Neural cell (in vitro differentiated cells): ENCODE data around the gene PER1. TPM values are rescaled to one million over a fixed set of nuclear protein-coding genes. Genes with fewer than 3 reads are reported as not detected.

ENCODE experiments used
- H2AFZ ChIP-seq: fragments of 200-600, 300-800 bp; sonication (generic), shearing (Covaris generic); 2 replicates; pipeline ENCODE4 v1.6.0; 2014; ENCODE audit warnings: low read depth, mild to moderate bottlenecking, antibody characterized with exemption, low read length, moderate library complexity
- H3F3A ChIP-seq: fragments of 200-600 bp; shearing (Covaris generic); 2 replicates; pipeline ENCODE4 v1.6.1; 2016; ENCODE audit warnings: mild to moderate bottlenecking, moderate library complexity, mixed read lengths, antibody characterized with exemption, low read length; ENCODE audit not compliant: insufficient read depth, poor library complexity, severe bottlenecking
- H3K27ac ChIP-seq: fragments of 200-600, 300-800 bp; sonication (generic), shearing (Covaris generic); 2 replicates; pipeline ENCODE4 v1.5.1; 2014; ENCODE audit warnings: mild to moderate bottlenecking, low read length, moderate library complexity
- H3K27me3 ChIP-seq: fragments of 300-800, 200-600 bp; sonication (generic), shearing (Covaris generic); 2 replicates; pipeline ENCODE4 v1.6.0; 2014; ENCODE audit warnings: mild to moderate bottlenecking, low read depth, low read length, moderate library complexity; ENCODE audit not compliant: insufficient read depth
- H3K36me3 ChIP-seq: fragments of 300-800, 200-600 bp; sonication (generic), shearing (Covaris generic); 2 replicates; pipeline ENCODE4 v1.5.1; 2014; ENCODE audit warnings: mild to moderate bottlenecking, antibody characterized with exemption, low read length, moderate library complexity; ENCODE audit not compliant: insufficient read depth
- H3K4me2 ChIP-seq: fragments of 300-800, 200-600 bp; sonication (generic), shearing (Covaris generic); 2 replicates; pipeline ENCODE4 v1.6.0; 2014; ENCODE audit warnings: mild to moderate bottlenecking, low read length
- H3K4me3 ChIP-seq: fragments of 300-800, 200-600 bp; sonication (generic), shearing (Covaris generic); 2 replicates; pipeline ENCODE4 v1.5.1; 2014; ENCODE audit warnings: mild to moderate bottlenecking, low read length, moderate library complexity
- H3K79me2 ChIP-seq: fragments of 200-600 bp; shearing (Covaris generic); replicated peaks from 2 replicates; pipeline ENCODE4 v1.6.0; 2014; ENCODE audit warnings: mild to moderate bottlenecking, low read length, moderate library complexity; ENCODE audit not compliant: insufficient read depth
- H3K9ac ChIP-seq: fragments of 300-800, 200-600 bp; sonication (generic), shearing (Covaris generic); 2 replicates; pipeline ENCODE4 v1.6.1; 2016; ENCODE audit warnings: mild to moderate bottlenecking, low read length, mixed read lengths
- H3K9me2 ChIP-seq: fragments of 200-600 bp; shearing (Covaris generic); 2 replicates; pipeline ENCODE4 v1.6.1; 2016; ENCODE audit warnings: mild to moderate bottlenecking, low read length, mixed read lengths; ENCODE audit not compliant: insufficient read depth
- H3K9me3 ChIP-seq: fragments of 200-600, 300-800 bp; sonication (generic), shearing (Covaris generic); 2 replicates; pipeline ENCODE4 v1.6.1; 2016; ENCODE audit warnings: mild to moderate bottlenecking, mixed run types, low read length, moderate library complexity, mixed read lengths
- H4K20me1 ChIP-seq: fragments of 200-600 bp; shearing (Covaris generic); 2 replicates; pipeline ENCODE4 v1.6.1; 2016; ENCODE audit warnings: mild to moderate bottlenecking, mixed run types; ENCODE audit not compliant: insufficient read depth
- EP300 ChIP-seq: fragments of 450-650 bp; conservative IDR thresholded peaks from 2 replicates; pipeline ENCODE4 v1.6.1; 2014; ENCODE audit warnings: antibody characterized with exemption, mild to moderate bottlenecking, moderate library complexity; ENCODE audit not compliant: poor library complexity, severe bottlenecking
- EZH2 ChIP-seq: fragments of 200-600, 300-800 bp; shearing (Covaris generic), sonication (generic); IDR thresholded peaks from 2 replicates; pipeline ENCODE4 v1.6.1; 2014; ENCODE audit warnings: antibody characterized with exemption, low read length, borderline replicate concordance, mild to moderate bottlenecking; ENCODE audit not compliant: insufficient read depth, poor library complexity, severe bottlenecking
- MXI1 ChIP-seq: fragments of 450-650 bp; conservative IDR thresholded peaks from 2 replicates; pipeline ENCODE4 v1.6.1; 2014; ENCODE audit warnings: antibody characterized with exemption, mild to moderate bottlenecking; ENCODE audit not compliant: poor library complexity, severe bottlenecking
- POLR2AphosphoS5 ChIP-seq: IDR thresholded peaks from 2 replicates; pipeline ENCODE4 v1.6.1; 2012
- RAD21 ChIP-seq: fragments of 450-650 bp; conservative IDR thresholded peaks from 2 replicates; pipeline ENCODE4 v1.6.1; 2014; ENCODE audit warnings: antibody characterized with exemption, mild to moderate bottlenecking, moderate library complexity
- SMC3 ChIP-seq: fragments of 450-650 bp; conservative IDR thresholded peaks from 2 replicates; pipeline ENCODE4 v1.6.1; 2014; ENCODE audit warnings: antibody characterized with exemption, mild to moderate bottlenecking, moderate library complexity; ENCODE audit not compliant: poor library complexity
- TAF1 ChIP-seq: IDR thresholded peaks from 2 replicates; pipeline ENCODE4 v1.6.1; 2012; ENCODE audit warnings: low read depth
- polyA plus RNA-seq: library from polyadenylated mRNA; depleted of rRNA; stranded (reverse); fragments of >200 nt; gene quantifications from 2 replicates; pipeline ENCODE4 v1.2.3, GENCODE V29; 2014
- TF ChIP-seq, protein P1 (sequence below): IDR thresholded peaks from 2 replicates; pipeline ENCODE4 v1.6.1; 2012; ENCODE audit warnings: borderline replicate concordance

The PER1 gene
- polyA plus RNA-seq, 1 donor from 2014 or later: 1.9 TPM

- Histone ChIP-seq H3K9me2 (no peaks in the 10 kb centered on the region), H3F3A (no peaks in the 10 kb centered on the region), H3K4me2 (peak overlapping the region; percentile 90), H3K36me3 (no peaks in the 10 kb centered on the region), H3K27me3 (peaks cover 43% of the 10 kb centered on the region), H2AFZ (peak overlapping the region; percentile 69), H3K27ac (peak overlapping the region; percentile 70), H3K9ac (peak overlapping the region; percentile 80), H3K4me3 (peak overlapping the region; percentile 88), H3K9me3 (no peaks in the 10 kb centered on the region), H3K79me2 (no peaks in the 10 kb centered on the region), H4K20me1 (no peaks in the 10 kb centered on the region)
- TF ChIP-seq EP300 (no peak), RAD21 (no peak), MXI1 (no peak), EZH2 (no peak), POLR2AphosphoS5 (no peak), TAF1 (no peak)
- TF ChIP-seq, protein P1, sequence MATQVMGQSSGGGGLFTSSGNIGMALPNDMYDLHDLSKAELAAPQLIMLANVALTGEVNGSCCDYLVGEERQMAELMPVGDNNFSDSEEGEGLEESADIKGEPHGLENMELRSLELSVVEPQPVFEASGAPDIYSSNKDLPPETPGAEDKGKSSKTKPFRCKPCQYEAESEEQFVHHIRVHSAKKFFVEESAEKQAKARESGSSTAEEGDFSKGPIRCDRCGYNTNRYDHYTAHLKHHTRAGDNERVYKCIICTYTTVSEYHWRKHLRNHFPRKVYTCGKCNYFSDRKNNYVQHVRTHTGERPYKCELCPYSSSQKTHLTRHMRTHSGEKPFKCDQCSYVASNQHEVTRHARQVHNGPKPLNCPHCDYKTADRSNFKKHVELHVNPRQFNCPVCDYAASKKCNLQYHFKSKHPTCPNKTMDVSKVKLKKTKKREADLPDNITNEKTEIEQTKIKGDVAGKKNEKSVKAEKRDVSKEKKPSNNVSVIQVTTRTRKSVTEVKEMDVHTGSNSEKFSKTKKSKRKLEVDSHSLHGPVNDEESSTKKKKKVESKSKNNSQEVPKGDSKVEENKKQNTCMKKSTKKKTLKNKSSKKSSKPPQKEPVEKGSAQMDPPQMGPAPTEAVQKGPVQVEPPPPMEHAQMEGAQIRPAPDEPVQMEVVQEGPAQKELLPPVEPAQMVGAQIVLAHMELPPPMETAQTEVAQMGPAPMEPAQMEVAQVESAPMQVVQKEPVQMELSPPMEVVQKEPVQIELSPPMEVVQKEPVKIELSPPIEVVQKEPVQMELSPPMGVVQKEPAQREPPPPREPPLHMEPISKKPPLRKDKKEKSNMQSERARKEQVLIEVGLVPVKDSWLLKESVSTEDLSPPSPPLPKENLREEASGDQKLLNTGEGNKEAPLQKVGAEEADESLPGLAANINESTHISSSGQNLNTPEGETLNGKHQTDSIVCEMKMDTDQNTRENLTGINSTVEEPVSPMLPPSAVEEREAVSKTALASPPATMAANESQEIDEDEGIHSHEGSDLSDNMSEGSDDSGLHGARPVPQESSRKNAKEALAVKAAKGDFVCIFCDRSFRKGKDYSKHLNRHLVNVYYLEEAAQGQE: no peak
These were observed 25.6 kb downstream of the PER1 start for GRCh38 chr17:8126491-8127066.

DNA sequence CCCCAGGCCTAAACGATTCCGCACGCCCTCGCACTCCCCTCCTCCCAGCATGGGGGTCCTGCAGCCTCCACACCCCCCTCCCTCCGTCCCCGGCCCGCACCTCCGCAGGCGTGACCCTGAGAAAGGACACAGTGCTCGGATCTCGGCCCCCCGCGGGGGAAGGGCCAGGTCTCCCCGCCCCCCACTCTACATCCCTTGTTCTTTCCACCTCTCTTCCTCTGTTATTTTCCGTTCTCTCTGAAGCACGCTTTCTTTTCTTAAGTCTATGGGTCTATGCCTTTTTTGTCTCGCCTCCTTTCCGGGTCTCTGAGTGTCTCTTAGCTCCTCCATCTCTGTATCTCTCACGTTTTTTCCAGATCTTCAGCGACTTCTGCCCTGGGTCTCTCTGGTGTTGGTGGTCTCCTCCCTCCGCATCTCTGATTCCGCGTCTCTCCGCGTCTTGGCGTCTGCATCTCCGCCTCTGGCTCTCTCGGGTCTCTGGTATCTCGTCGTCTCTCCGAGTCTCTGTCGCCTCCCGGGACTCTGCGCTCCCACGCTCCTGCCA lies 26.2 kb downstream of the PER1 start:
- H3K4me2 ChIP-seq: peak overlapping the region; percentile 77
- H3K27ac ChIP-seq: peak overlapping the region; percentile 70
- no peaks in the 10 kb centered on the region for H4K20me1 ChIP-seq
- peaks cover 1% of the 10 kb centered on the region for H3F3A ChIP-seq
- H3K9ac ChIP-seq: peak overlapping the region; percentile 80
- H3K9me3 ChIP-seq: no peaks in the 10 kb centered on the region
- no peaks in the 10 kb centered on the region for H3K36me3 ChIP-seq
- H3K9me2 ChIP-seq: no peaks in the 10 kb centered on the region
- peak overlapping the region; percentile 69 for H2AFZ ChIP-seq
- peaks cover 49% of the 10 kb centered on the region for H3K27me3 ChIP-seq
- no peaks in the 10 kb centered on the region for H3K79me2 ChIP-seq
- TF ChIP-seq EP300 (no peak), POLR2AphosphoS5 (no peak)
- peak overlapping the region; percentile 88 for H3K4me3 ChIP-seq

DNA sequence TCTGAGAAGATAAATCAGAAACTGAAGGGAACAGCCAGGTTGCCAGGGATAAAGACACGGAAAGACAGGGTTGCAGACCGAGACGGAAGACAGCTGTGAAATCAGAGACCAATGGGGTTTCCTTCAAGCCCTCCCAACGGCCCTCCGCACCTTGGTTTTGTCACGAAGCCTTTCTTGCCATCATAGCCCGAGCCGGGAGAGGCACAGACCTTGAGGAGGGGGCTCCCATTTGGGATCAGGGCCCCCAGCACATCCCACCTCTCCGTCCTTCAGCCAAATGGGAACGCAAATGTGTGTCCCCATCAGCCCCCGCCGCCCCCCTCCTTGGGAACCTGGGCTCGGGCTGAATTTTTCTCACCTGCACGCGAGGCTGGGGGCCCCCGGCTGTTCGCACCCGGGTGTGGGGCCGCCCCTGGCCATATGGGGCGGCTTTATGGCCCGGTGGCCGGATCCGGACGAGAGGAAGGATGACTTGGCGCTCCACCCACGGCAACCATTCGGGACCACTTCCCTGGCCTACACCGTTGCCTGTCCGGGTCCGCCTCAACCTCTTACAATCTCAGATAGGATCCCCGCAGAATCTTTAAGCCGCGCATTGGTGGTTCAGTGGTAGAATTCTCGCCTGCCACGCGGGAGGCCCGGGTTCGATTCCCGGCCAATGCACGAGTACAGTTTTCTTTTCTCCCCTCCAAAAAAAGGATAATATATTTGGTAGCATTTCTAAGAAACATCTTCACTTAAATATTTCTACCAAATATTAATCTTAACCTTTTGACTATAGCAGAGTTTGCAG lies 26.9 kb downstream of the PER1 start:
- Histone ChIP-seq H3K79me2 (no peaks in the 10 kb centered on the region), H3K9ac (peak overlapping the region; percentile 80), H3K27me3 (peaks cover 50% of the 10 kb centered on the region), H3K27ac (peak overlapping the region; percentile 70), H2AFZ (peak overlapping the region; percentile 69), H3K4me3 (peak overlapping the region; percentile 88), H3F3A (peaks cover 8% of the 10 kb centered on the region), H3K9me2 (no peaks in the 10 kb centered on the region), H3K36me3 (no peaks in the 10 kb centered on the region), H4K20me1 (no peaks in the 10 kb centered on the region), H3K4me2 (peak overlapping the region; percentile 77), H3K9me3 (no peaks in the 10 kb centered on the region)
- TF ChIP-seq RAD21: no peak
- no peak for TF ChIP-seq TAF1
- peak; percentile 65 for TF ChIP-seq POLR2AphosphoS5
- no peak for TF ChIP-seq MXI1
- TF ChIP-seq SMC3: no peak
- TF ChIP-seq, protein P1: peak; percentile 2
- TF ChIP-seq EZH2: no peak
- TF ChIP-seq EP300: peak; percentile 29
